Measurements from ENCODE around the gene PPP2R5C. TPM values are rescaled to one million over a fixed set of nuclear protein-coding genes. Genes with fewer than 3 reads are reported as not detected.

The PPP2R5C gene
- total RNA-seq, 1 experiment from 2014 or later, result 89.9 TPM

DNA sequence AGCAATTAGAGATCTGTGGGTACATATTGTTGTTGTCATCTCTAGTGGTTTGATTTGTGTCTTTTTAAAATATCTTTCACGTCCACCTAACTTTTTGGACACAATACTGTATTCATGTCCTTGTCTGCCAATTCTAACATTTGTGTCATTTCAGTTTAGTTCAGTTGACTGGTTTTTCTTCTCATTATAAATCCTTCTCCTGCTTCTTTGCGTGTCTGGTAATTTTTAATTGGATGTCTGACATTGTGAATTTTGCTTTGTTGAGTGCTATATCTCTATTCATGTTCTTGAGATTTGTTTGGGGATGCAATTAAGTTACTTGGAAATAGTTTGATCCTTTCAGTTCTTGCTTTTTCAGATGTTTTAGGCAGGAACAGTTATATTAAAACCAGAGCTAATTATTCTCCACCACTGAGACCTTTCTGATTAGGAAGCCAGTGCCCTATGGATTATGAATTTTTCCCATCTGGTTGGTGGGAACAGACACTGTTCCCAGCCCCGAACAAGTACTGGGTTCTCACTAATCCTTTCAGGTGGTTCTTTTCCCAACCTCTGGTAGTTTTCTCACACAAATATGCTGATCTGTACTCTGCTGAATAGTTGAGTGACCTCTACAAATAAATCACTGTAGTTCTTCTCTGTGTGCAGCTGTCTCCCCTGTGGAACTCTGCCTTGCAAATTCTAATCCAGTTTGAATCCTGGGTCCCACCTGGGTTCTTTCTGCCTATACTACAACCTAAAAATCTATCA, 111.7 kb downstream of the PPP2R5C start (continued):
- no peak for TF ChIP-seq FOXP1 (CRISPR knock-in tag; IDR thresholded peaks at IDR 0.05; ENCODE audit: borderline replicate concordance)
- TF ChIP-seq CBFB (CRISPR knock-in tag; IDR thresholded peaks at IDR 0.05; ENCODE audit: low read depth), result no peak
- no peak for TF ChIP-seq ETV6 (CRISPR knock-in tag; IDR thresholded peaks at IDR 0.05)
- TF ChIP-seq ZBTB21 (CRISPR knock-in tag; IDR thresholded peaks at IDR 0.05; ENCODE audit: borderline replicate concordance), result no peak

DNA sequence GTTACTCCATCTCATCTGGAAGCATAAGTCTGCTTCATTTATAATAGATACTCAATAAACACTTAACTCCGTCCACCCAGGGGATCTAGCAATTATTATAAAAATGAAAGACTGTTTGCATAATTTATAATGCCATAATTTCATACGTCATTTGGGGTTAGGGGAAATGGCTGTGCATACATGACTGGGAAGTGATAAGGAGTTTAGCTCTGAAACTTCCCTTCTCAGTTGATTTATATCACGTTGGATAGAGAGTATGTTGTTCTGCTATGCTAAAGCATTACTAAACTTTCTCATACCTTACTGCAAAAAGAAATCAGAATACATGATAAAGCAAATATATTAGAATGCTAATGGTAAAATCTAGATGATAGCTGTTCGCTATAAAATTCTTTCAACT, 112.5 kb downstream of the PPP2R5C start:
- no peak for TF ChIP-seq ZNF416 (CRISPR knock-in tag; IDR thresholded peaks at IDR 0.05)
- no peak for TF ChIP-seq TP53 (CRISPR knock-in tag; IDR thresholded peaks at IDR 0.05)
- no peak for TF ChIP-seq KAT7 (CRISPR knock-in tag; IDR thresholded peaks at IDR 0.05; ENCODE audit: borderline replicate concordance)
- no peak for TF ChIP-seq HMGA2 (CRISPR knock-in tag; IDR thresholded peaks at IDR 0.05)
- TF ChIP-seq GABPB1 (CRISPR knock-in tag; IDR thresholded peaks at IDR 0.05), result no peak
- no peak for TF ChIP-seq NFYB (CRISPR knock-in tag; conservative IDR thresholded peaks at IDR 0.05; ENCODE audit: low read depth)
- TF ChIP-seq FOXP1 (CRISPR knock-in tag; IDR thresholded peaks at IDR 0.05; ENCODE audit: borderline replicate concordance), result no peak
- TF ChIP-seq, protein P1, sequence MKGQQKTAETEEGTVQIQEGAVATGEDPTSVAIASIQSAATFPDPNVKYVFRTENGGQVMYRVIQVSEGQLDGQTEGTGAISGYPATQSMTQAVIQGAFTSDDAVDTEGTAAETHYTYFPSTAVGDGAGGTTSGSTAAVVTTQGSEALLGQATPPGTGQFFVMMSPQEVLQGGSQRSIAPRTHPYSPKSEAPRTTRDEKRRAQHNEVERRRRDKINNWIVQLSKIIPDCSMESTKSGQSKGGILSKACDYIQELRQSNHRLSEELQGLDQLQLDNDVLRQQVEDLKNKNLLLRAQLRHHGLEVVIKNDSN (CRISPR knock-in tag; IDR thresholded peaks at IDR 0.05), result no peak
- no peak for TF ChIP-seq ESRRA (CRISPR knock-in tag; IDR thresholded peaks at IDR 0.05; ENCODE audit: borderline replicate concordance)
- TF ChIP-seq JUN (CRISPR knock-in tag; IDR thresholded peaks at IDR 0.05), result no peak
- TF ChIP-seq, protein P2, sequence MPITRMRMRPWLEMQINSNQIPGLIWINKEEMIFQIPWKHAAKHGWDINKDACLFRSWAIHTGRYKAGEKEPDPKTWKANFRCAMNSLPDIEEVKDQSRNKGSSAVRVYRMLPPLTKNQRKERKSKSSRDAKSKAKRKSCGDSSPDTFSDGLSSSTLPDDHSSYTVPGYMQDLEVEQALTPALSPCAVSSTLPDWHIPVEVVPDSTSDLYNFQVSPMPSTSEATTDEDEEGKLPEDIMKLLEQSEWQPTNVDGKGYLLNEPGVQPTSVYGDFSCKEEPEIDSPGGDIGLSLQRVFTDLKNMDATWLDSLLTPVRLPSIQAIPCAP (CRISPR knock-in tag; IDR thresholded peaks at IDR 0.05), result no peak
- Mint-ChIP-seq H3K27ac (no peak overlapping the region), H3K9me3 (no peaks in the 10 kb centered on the region), H3K4me3 (no peak overlapping the region), H3K36me3 (no peaks in the 10 kb centered on the region), H3K27me3 (ENCODE audit: low read depth) (no peaks in the 10 kb centered on the region), H3K4me1 (0 out of 2 replicates have a peak, but pooled peaks cover 3% of the 10 kb centered on the region)
- no peak for ATAC-seq
- ChIA-PET CTCF (no interaction called here), POLR2A (no interaction called here)
- DNase-seq (ENCODE audit: low spot score), result no peak

DNA sequence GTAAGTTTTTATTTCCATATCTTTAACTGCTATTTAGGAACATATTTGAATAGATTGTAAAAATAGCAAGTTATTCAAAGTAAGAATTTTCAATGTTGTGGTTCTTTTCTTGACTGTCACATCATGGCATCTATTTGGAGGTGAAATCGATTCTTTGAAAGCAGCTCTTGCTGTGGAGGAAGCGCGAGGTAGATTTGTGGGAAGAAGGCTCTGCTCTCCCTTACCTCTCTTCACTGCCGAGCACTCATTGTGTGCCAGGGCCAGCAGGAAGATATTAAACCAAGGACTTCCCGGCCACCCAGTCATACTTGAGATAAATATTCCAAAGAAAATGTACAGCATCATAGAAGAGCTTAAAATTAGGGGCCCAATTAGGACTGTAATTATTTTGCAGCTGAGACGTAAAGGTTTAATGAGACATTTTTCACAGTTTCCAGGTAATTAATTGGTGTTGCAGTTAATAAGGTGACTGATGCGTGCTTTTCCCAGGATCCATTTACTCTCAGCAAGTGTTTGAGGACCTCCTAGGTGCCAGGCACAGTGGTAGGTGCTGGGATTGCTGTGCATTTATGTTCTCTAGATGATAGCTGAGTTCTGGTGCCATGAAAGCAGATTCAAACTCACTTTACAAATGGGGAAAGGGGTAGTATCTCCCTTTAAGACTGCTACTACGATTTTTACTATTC, 113.7 kb downstream of the PPP2R5C start:
- H3K4me1 Mint-ChIP-seq, result 0 out of 2 replicates have a peak, but pooled peaks cover 3% of the 10 kb centered on the region
- no peak for DNase-seq (ENCODE audit: low spot score)
- ATAC-seq, result no peak
- H3K4me3 Mint-ChIP-seq, result no peak overlapping the region
- no peaks in the 10 kb centered on the region for H3K36me3 Mint-ChIP-seq
- H3K27ac Mint-ChIP-seq, result 0 out of 2 replicates have a peak overlapping the region, but pooled peaks have one; percentile 9
- POLR2A ChIA-PET, result no interaction called here
- no peaks in the 10 kb centered on the region for H3K9me3 Mint-ChIP-seq
- no peaks in the 10 kb centered on the region for H3K27me3 Mint-ChIP-seq (ENCODE audit: low read depth)
- CTCF ChIA-PET, result no interaction called here
- TF ChIP-seq ZNF138 (CRISPR knock-in tag; conservative IDR thresholded peaks at IDR 0.05) (no peak), OVOL2 (CRISPR knock-in tag; IDR thresholded peaks at IDR 0.05; ENCODE audit: borderline replicate concordance) (no peak), GABPB1 (CRISPR knock-in tag; IDR thresholded peaks at IDR 0.05) (no peak), EMX1 (CRISPR knock-in tag; IDR thresholded peaks at IDR 0.05) (no peak)
- TF ChIP-seq, protein P3, sequence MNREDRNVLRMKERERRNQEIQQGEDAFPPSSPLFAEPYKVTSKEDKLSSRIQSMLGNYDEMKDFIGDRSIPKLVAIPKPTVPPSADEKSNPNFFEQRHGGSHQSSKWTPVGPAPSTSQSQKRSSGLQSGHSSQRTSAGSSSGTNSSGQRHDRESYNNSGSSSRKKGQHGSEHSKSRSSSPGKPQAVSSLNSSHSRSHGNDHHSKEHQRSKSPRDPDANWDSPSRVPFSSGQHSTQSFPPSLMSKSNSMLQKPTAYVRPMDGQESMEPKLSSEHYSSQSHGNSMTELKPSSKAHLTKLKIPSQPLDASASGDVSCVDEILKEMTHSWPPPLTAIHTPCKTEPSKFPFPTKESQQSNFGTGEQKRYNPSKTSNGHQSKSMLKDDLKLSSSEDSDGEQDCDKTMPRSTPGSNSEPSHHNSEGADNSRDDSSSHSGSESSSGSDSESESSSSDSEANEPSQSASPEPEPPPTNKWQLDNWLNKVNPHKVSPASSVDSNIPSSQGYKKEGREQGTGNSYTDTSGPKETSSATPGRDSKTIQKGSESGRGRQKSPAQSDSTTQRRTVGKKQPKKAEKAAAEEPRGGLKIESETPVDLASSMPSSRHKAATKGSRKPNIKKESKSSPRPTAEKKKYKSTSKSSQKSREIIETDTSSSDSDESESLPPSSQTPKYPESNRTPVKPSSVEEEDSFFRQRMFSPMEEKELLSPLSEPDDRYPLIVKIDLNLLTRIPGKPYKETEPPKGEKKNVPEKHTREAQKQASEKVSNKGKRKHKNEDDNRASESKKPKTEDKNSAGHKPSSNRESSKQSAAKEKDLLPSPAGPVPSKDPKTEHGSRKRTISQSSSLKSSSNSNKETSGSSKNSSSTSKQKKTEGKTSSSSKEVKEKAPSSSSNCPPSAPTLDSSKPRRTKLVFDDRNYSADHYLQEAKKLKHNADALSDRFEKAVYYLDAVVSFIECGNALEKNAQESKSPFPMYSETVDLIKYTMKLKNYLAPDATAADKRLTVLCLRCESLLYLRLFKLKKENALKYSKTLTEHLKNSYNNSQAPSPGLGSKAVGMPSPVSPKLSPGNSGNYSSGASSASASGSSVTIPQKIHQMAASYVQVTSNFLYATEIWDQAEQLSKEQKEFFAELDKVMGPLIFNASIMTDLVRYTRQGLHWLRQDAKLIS (CRISPR knock-in tag; IDR thresholded peaks at IDR 0.05; ENCODE audit: borderline replicate concordance), result no peak
- TF ChIP-seq, protein P2 (CRISPR knock-in tag; IDR thresholded peaks at IDR 0.05), result no peak
- TF ChIP-seq, protein P4, sequence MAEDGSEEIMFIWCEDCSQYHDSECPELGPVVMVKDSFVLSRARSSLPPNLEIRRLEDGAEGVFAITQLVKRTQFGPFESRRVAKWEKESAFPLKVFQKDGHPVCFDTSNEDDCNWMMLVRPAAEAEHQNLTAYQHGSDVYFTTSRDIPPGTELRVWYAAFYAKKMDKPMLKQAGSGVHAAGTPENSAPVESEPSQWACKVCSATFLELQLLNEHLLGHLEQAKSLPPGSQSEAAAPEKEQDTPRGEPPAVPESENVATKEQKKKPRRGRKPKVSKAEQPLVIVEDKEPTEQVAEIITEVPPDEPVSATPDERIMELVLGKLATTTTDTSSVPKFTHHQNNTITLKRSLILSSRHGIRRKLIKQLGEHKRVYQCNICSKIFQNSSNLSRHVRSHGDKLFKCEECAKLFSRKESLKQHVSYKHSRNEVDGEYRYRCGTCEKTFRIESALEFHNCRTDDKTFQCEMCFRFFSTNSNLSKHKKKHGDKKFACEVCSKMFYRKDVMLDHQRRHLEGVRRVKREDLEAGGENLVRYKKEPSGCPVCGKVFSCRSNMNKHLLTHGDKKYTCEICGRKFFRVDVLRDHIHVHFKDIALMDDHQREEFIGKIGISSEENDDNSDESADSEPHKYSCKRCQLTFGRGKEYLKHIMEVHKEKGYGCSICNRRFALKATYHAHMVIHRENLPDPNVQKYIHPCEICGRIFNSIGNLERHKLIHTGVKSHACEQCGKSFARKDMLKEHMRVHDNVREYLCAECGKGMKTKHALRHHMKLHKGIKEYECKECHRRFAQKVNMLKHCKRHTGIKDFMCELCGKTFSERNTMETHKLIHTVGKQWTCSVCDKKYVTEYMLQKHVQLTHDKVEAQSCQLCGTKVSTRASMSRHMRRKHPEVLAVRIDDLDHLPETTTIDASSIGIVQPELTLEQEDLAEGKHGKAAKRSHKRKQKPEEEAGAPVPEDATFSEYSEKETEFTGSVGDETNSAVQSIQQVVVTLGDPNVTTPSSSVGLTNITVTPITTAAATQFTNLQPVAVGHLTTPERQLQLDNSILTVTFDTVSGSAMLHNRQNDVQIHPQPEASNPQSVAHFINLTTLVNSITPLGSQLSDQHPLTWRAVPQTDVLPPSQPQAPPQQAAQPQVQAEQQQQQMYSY (CRISPR knock-in tag; IDR thresholded peaks at IDR 0.05), result no peak

Measured in WTC11 (cell line).